ENCODE measurements around the gene KMT2A. TPM values are rescaled to one million over a fixed set of nuclear protein-coding genes. Genes with fewer than 3 reads are reported as not detected.

Gene KMT2A
- total RNA-seq, 1 experiment from 2014 or later: 50.4 TPM

GRCh38 chr11:118447423-118447822 lies 11.1 kb downstream of the KMT2A start:
- BruUV-seq (replicated peaks): no TSS peak
- H3K4me3 ChIP-seq (replicated peaks in 1 of 2; ENCODE audit: low read depth in 1 of 2, low read length in 2 of 2): no peak overlapping the region
- H3K4me1 ChIP-seq (ENCODE audit: control insufficient read depth in 1 of 2, insufficient read depth in 2 of 2, low read length in 2 of 2): no peaks in the 10 kb centered on the region
- H3K9me2 ChIP-seq (ENCODE audit: insufficient read depth): no peaks in the 10 kb centered on the region
- intact Hi-C loops (cut with micrococcal nuclease): no loop called here
- DNase-seq (ENCODE audit: low read depth, low spot score) (no peak), ATAC-seq (no peak)
- ChIA-PET RAD21 (ENCODE audit: low non-redundant PET in 1 of 2, low total read pairs in 2 of 2, uncharacterized antibody in 2 of 2, unreplicated experiment in 2 of 2) (no interaction called here), CTCF (no interaction called here), POLR2A (interaction anchor here (1.1 kb wide), 1 partner anchor 11 kb away, joined by 3 read pairs; the partner anchor contains the start of gene KMT2A)
- H3K27ac ChIP-seq (ENCODE audit: low read depth, low read length): no peak overlapping the region
- no peaks in the 10 kb centered on the region for H3K9me3 ChIP-seq (ENCODE audit: control insufficient read depth in 1 of 2, insufficient read depth in 1 of 2, low read depth in 1 of 2, low read length in 2 of 2)
- no peaks in the 10 kb centered on the region; a peak in 1 of 4 replicates for H3K36me3 ChIP-seq (ENCODE audit: control insufficient read depth in 1 of 2, insufficient read depth in 2 of 2, low read length in 2 of 2)
- peaks cover 90% of the 10 kb centered on the region for H3K79me2 ChIP-seq (ENCODE audit: insufficient read depth, low read length)
- no peak overlapping the region for H3K9ac ChIP-seq (ENCODE audit: low read length)
- no peaks in the 10 kb centered on the region for H3K27me3 ChIP-seq (ENCODE audit: insufficient read depth, low read length)
- no peak overlapping the region for H2AFZ ChIP-seq (ENCODE audit: low read depth, low read length, poor library complexity, severe bottlenecking)
- TF ChIP-seq FOSL1 (IDR thresholded peaks at IDR 0.05; ENCODE audit: low read depth): no peak
- no peak for TF ChIP-seq EGR1 (IDR thresholded peaks at IDR 0.05; ENCODE audit: low read depth)
- no peak for TF ChIP-seq ATF3 (IDR thresholded peaks at IDR 0.05)
- TF ChIP-seq TCF7L2 (IDR thresholded peaks at IDR 0.05; ENCODE audit: borderline replicate concordance, extremely low read depth, insufficient read depth, insufficient read length): no peak
- no peak for TF ChIP-seq CTCF (IDR thresholded peaks at IDR 0.05 in 2 of 3, conservative IDR thresholded peaks at IDR 0.05 in 1 of 3; ENCODE audit: borderline replicate concordance in 1 of 3, insufficient read depth in 1 of 3, low read depth in 2 of 3, low read length in 2 of 3)
- TF ChIP-seq REST (IDR thresholded peaks at IDR 0.05; ENCODE audit: low read depth): no peak
- no peak for TF ChIP-seq YY1 (IDR thresholded peaks at IDR 0.05; ENCODE audit: extremely low read depth, insufficient replicate concordance, low read depth, low read length)
- no peak for TF ChIP-seq EZH2phosphoT487 (IDR thresholded peaks at IDR 0.05; ENCODE audit: borderline replicate concordance)
- no peak for TF ChIP-seq POLR2AphosphoS5 (IDR thresholded peaks at IDR 0.05; ENCODE audit: low read depth, low read length)
- no peak for TF ChIP-seq SIN3A (IDR thresholded peaks at IDR 0.05; ENCODE audit: low read depth)
- TF ChIP-seq SP1 (IDR thresholded peaks at IDR 0.05; ENCODE audit: low read depth): no peak
- TF ChIP-seq ZBTB33 (IDR thresholded peaks at IDR 0.05; ENCODE audit: extremely low read depth, insufficient replicate concordance, low read length): no peak
- no peak for TF ChIP-seq JUND (IDR thresholded peaks at IDR 0.05)
- no peak for TF ChIP-seq MAX (IDR thresholded peaks at IDR 0.05)
- no peak for TF ChIP-seq ELF1 (IDR thresholded peaks at IDR 0.05; ENCODE audit: borderline replicate concordance, low read depth)
- no peak for TF ChIP-seq EZH2 (IDR thresholded peaks at IDR 0.05)
- no peak for TF ChIP-seq POLR2A (IDR thresholded peaks at IDR 0.05; ENCODE audit: borderline replicate concordance, extremely low read depth, insufficient read depth, insufficient read length)
- TF ChIP-seq ZFX (IDR thresholded peaks at IDR 0.05): no peak
- TF ChIP-seq SRF (IDR thresholded peaks at IDR 0.05; ENCODE audit: low read depth): no peak
- peaks cover 10% of the 10 kb centered on the region; the same call in 1 of the 2 replicates for H4K20me1 ChIP-seq (ENCODE audit: insufficient read depth)
- H3K4me2 ChIP-seq (ENCODE audit: low read length): no peak overlapping the region
